Testis (tissue), 2 donors: ENCODE measurements around the gene SLFN13.
"Not testable (repeated sequence)": the region's sequence is repeated elsewhere in the genome, so short reads cannot be mapped to it uniquely, and the experiment has no call there.

Source experiments
- POLR2A ChIP-seq: fragments of 450-650 bp; IDR thresholded peaks from one replicate; pipeline ENCODE4 v1.6.1; 2017; ENCODE audit warnings: antibody characterized with exemption, mild to moderate bottlenecking, moderate library complexity
- TF ChIP-seq, protein P1 (sequence below), 3 experiments: fragments of 450-650 bp in 2 of 3; fragments of 200-600 bp in 1 of 3; sonication (generic) in 1 of 3; IDR thresholded peaks; one replicate each; pipeline ENCODE4 v1.5.1; 2016 to 2019; ENCODE audit warnings: antibody characterized with exemption in 3 of 3, mild to moderate bottlenecking in 2 of 3, moderate library complexity in 1 of 3

DNA sequence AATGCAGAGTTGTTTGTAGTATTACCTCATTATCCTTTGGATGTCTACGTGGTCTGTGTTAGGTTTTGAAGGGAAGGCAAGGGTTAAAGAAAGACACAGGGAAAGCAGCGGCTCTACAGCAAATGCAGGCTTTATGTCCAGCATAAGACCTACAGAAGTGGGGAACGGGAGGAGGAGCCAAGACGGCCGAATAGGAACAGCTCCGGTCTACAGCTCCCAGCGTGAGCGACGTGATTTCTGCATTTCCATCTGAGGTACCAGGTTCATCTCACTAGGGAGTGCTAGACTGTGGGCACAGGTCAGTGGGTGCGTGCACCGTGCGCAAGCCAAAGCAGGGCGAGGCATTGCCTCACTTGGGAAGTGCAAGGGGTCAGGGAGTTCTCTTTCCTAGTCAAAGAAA is 54.8 kb downstream of the SLFN13 start:
- TF ChIP-seq, protein P1, sequence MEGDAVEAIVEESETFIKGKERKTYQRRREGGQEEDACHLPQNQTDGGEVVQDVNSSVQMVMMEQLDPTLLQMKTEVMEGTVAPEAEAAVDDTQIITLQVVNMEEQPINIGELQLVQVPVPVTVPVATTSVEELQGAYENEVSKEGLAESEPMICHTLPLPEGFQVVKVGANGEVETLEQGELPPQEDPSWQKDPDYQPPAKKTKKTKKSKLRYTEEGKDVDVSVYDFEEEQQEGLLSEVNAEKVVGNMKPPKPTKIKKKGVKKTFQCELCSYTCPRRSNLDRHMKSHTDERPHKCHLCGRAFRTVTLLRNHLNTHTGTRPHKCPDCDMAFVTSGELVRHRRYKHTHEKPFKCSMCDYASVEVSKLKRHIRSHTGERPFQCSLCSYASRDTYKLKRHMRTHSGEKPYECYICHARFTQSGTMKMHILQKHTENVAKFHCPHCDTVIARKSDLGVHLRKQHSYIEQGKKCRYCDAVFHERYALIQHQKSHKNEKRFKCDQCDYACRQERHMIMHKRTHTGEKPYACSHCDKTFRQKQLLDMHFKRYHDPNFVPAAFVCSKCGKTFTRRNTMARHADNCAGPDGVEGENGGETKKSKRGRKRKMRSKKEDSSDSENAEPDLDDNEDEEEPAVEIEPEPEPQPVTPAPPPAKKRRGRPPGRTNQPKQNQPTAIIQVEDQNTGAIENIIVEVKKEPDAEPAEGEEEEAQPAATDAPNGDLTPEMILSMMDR (IDR thresholded peaks at IDR 0.05), result not testable (repeated sequence)
- TF ChIP-seq POLR2A, result not testable (repeated sequence)
